HepG2 (cell line): ENCODE results near the gene EXOC5.

Source experiments
- CTCF ChIP-seq: sonication (generic); formaldehyde crosslinking; IDR thresholded peaks from 2 replicates; pipeline ENCODE4 v1.5.0; 2020; ENCODE audit warnings: mild to moderate bottlenecking, missing genetic modification reagents, moderate library complexity
- HMGA1 ChIP-seq: sonication (generic); formaldehyde crosslinking; conservative IDR thresholded peaks from 2 replicates; pipeline ENCODE4 v1.4.0; 2020; ENCODE audit warnings: missing genetic modification reagents
- KDM3A ChIP-seq: IDR thresholded peaks from 2 replicates; pipeline ENCODE4 v1.6.1; 2018; ENCODE audit warnings: low read depth, missing compliant biosample characterization
- THAP7 ChIP-seq: sonication (generic); formaldehyde crosslinking; IDR thresholded peaks from 2 replicates; pipeline ENCODE4 v1.8.1; 2023; ENCODE audit warnings: mild to moderate bottlenecking, missing genetic modification reagents
- ZNF331 ChIP-seq: sonication (generic); formaldehyde crosslinking; IDR thresholded peaks from 2 replicates; pipeline ENCODE4 v1.4.0; 2020; ENCODE audit warnings: missing genetic modification reagents

GRCh38 chr14:57261604-57262003, 7.1 kb downstream of the EXOC5 start:
- TF ChIP-seq ZNF331 (CRISPR knock-in tag) (no peak), KDM3A (CRISPR knock-in tag) (no peak), CTCF (CRISPR knock-in tag) (no peak), HMGA1 (CRISPR knock-in tag) (no peak), THAP7 (no peak)
